COLO668 (cell line): ENCODE results near the gene KDELR1.
A peak's percentile ranks its signal among the peaks of the same experiment; 100 is the strongest.
"Not testable (repeated sequence)": the region's sequence is repeated elsewhere in the genome, so short reads cannot be mapped to it uniquely, and the experiment has no call there.

Experiments used
- DNase-seq: peaks from one replicate; lab custom pipeline; 2025; ENCODE audit not compliant: unreplicated experiment; lab: John Stamatoyannopoulos, UW

KDELR1 gene

GRCh38 chr19:48371771-48372170 is 19.6 kb downstream of the KDELR1 start:
- DNase-seq, result not testable (repeated sequence)

- DNase-seq, result no peak
These were observed 20.0 kb downstream of the KDELR1 start for GRCh38 chr19:48371367-48371766.

- no peak for DNase-seq
These were observed 20.4 kb downstream of the KDELR1 start for GRCh38 chr19:48370955-48371354.

GRCh38 chr19:48368936-48369335 is 22.4 kb downstream of the KDELR1 start:
- no peak for DNase-seq

GRCh38 chr19:48367855-48368254 is 23.5 kb downstream of the KDELR1 start:
- no peak for DNase-seq

GRCh38 chr19:48365602-48366001 is 25.7 kb downstream of the KDELR1 start:
- DNase-seq, result no peak

GRCh38 chr19:48364598-48365348 is 26.6 kb downstream of the KDELR1 start:
- DNase-seq, result no peak

GRCh38 chr19:48363810-48364597 is 27.3 kb downstream of the KDELR1 start, which contains the start of the genes SYNGR4 and TMEM143:
Gene SYNGR4 (plus strand): TSS chr19:48364367. CDS start chr19:48365843, 1,476 bp downstream.
Gene TMEM143 (minus strand): TSS chr19:48363940. CDS start chr19:48363920, 20 bp downstream.
- peak; percentile 99 for DNase-seq

GRCh38 chr19:48363500-48363809 is 27.9 kb downstream of the KDELR1 start:
- no peak for DNase-seq

GRCh38 chr19:48362716-48363499 is 28.4 kb downstream of the KDELR1 start:
- peak; percentile 96 for DNase-seq

GRCh38 chr19:48361912-48362311 is 29.4 kb downstream of the KDELR1 start:
- DNase-seq, result no peak

- DNase-seq, result no peak
These were observed 32.2 kb downstream of the KDELR1 start for GRCh38 chr19:48359123-48359522.

GRCh38 chr19:48355365-48355954 is 35.9 kb downstream of the KDELR1 start:
- DNase-seq, result no peak

GRCh38 chr19:48354332-48354992 is 36.9 kb downstream of the KDELR1 start:
- no peak for DNase-seq

- DNase-seq, result no peak
These were observed 37.7 kb downstream of the KDELR1 start for GRCh38 chr19:48353677-48354076.

- peak; percentile 66 for DNase-seq
These were observed 40.0 kb downstream of the KDELR1 start for GRCh38 chr19:48351341-48351752.

GRCh38 chr19:48350856-48351255 is 40.5 kb downstream of the KDELR1 start:
- DNase-seq, result no peak

- DNase-seq, result no peak
These were observed 42.6 kb downstream of the KDELR1 start for GRCh38 chr19:48348737-48349136.

- no peak for DNase-seq
These were observed 43.3 kb downstream of the KDELR1 start for GRCh38 chr19:48348045-48348444.

- no peak for DNase-seq
These were observed 45.2 kb downstream of the KDELR1 start for GRCh38 chr19:48346191-48346590.

- no peak for DNase-seq
These were observed 46.5 kb downstream of the KDELR1 start for GRCh38 chr19:48344892-48345291.
